Glomerular visceral epithelial cell (primary cell): ENCODE measurements around the gene PALLD.

Experiments used
- DNase-seq: peaks from one replicate; pipeline ENCODE4 v3.0.0-alpha.2; 2016; ENCODE audit errors: extremely low spot score

The PALLD gene

DNA sequence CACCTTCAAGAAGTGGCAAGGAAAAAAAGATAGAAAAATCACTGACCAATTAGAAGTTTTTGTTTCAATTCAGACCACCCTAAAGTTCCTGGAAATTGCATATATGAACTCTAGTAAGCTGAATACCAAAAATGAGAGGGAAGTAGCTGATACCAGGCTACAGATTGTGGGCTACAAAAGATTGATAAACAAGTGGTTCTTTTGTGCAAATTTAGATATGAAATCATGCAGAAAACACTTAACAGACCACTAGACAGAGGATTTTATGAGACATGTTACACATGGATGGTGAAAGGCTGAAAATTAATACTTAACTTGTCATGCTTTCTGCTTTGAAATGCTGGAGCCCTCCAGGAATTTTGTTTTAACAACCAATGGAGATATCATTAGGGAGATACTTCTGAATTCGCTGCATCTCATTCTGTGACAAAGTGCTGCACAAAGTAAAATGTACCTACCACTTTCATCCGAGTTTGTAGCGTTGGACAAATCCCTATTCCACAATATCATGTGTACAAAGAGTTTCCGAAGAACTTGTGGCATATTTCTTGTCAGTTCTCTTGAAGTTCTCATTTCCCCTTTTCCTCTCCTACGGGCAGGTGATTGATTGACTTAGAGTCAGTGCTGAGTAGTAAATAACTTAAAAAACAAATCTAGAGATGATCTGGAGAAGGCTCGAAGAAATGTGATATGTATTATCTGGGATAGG, 235.0 kb downstream of the PALLD start:
- DNase-seq, result peak; percentile 77

DNA sequence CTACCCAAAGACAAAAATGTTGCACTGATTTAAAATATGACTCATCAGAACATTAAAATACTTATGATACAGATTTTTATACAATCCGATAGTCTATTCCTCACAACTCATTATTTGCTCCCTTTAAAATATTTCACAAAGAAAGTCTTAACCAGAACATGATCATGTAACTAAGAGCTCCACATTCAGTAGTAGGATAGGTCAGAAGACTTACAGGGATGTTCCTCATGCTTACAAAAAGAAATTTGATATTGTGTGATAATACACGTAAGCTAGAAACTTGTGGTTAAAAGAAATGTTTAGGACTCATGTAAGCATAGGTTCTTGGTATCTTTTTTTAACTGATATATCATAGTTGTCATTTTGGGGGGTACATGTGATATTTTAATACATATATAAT, 235.9 kb downstream of the PALLD start:
- no peak for DNase-seq

DNA sequence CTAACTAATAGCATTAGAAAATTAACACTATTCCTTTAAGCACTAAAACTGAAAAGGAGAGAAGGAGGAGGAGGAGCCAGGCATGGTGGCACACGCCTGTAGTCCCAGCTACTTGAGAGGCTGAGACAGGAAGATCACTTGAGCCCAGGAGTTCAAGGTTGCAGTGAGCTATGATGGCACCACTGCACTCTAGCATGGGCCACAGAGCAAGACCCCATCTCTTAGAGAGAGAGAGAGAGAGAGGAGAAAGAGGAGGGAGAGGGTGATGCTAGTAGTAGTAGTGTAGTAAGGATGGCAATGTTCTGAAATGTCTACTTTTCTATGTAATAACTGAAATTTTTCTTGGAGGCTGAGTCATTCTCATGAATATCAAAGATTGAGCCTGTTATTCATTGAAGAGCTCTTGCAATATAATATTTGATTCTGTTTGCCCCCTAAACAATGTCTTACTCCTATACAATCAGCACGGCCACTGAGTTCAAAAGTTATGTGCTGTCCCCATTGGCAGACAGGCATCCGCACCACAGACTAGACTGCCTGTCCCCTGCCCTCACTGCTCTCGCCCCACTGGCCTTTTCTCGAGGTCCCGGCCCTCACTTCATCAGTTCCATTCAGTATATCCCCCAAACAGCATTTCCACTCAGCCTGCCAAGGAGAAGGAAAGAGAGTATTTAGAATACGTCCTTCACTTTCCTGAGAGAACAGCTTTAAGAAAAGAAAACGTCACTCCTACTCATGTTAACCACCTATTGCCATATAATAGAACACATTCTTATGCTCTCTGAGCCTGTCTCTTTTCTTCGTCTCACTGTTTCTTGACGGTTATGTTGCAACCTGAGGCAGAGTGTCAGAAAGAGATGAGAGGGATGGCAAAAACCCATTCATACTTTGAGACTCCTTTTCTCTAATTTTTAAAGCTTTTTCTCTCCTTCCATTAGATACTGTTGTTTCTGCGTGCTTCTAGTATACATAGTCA, 238.1 kb downstream of the PALLD start:
- DNase-seq, result no peak

DNA sequence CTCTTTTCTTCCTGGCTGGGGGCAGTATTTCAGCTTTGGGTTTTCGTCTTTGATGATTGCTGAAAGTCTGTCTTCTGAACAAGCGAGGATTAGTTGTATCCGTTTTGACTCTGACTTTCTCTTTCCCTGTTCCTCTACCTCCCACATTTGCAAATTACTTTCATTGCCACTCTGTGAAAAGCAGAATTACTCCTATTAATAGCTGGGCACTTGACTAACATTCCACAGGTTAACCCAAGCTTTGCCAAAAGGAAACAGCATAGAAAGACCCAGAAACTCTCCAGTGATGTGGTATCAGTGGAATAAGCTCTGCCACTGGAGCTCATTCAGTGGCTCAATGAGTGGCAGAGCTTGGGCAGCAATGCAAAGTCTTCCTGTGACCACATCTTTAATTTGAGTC, 238.9 kb downstream of the PALLD start:
- DNase-seq, result no peak

DNA sequence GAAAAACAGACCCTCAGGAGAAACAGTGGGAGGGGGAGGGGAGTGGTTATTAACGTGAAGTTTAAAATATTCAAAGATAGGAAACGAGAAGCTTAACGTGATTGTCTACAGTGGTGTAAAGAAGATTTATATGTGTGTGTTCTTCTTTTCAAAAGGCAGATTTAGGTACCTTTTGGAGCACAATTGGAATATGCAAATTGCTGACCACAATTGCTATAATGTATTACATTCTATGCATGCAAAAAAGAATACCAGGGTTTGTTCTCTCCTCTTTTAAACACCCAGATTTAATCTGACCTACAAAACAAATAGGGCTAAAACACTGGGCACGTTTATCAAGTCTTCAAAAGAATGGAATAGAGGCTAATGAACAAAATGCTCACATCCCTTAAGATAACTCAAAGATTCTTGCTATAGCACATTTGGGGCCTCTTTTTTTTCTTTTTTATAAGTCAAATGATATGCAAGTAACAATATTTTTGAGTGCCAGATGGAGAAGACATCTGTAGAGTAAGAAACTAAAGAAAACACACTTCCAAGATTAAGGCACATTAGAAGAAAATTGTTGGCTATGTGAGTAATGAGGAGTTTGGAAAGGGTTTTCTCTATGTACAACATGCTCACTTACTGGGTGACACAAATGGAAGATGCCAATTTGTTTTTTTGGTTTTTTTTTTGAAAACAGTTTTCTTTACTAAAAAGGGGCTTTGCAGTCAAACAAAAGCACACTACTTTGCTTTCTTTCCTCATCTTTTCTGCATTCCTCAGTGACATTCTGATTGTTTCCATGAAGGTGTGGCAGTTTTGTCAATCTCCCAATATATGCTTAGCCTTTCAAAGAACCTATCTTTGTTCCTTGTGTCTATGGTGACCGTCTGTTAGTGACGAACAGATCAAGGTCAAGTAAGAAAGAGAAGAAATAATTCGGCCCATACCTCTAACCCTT, 240.3 kb downstream of the PALLD start:
- DNase-seq, result no peak

DNA sequence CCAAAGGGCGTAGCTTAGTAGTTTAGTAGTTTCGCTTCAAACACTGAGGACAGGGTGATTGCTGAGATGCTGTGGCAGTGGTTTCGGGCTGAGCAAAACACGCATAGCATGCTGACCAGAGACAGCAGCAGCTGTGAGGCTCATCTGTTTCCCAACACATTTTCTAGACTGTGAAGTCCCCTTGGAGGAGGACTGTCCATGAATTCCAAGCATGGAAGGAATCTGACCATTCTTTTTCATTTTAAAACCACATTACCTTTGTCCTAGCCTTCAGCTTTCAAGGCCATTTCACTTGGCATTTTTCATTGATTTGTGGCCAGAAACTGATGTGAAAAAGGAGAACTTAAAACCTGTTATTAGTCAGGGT, 240.9 kb downstream of the PALLD start:
- no peak for DNase-seq

DNA sequence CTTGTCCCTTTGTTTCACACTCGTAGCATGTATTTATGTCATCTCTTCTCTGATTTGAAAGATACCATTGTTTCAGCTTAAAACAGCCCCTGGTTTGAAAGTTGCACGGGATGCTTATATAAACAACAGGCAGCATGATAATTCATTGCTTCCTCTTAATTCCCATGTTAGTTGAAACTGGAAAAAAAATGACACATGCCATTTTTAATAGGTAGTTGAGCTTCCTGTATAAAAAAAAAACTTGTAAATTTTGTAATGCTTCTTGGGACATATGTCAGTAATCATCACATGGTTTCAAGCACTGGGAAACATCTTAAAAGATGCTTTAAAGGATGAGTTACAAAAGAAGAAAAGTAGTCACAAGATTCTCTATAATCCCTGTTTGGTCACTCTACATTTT, 243.0 kb downstream of the PALLD start:
- no peak for DNase-seq

DNA sequence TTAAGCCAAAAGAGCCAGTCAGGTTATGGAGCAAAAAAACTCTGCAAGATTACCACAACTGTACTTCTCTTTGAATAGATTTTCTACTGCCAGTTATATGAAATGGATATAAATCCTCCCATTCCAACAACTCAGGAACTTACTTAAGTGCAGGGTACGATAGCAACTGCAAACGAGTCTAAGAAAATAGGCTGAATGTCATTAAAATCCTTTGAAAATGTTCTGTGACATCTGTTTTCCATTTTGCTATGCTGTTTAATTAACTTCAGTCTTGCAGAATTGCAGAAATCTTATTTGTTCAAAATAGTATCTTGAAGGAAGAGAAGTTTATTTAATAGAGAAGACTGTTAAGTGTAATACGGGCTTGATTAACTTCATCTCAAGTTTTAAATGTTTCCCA, 243.8 kb downstream of the PALLD start:
- no peak for DNase-seq

DNA sequence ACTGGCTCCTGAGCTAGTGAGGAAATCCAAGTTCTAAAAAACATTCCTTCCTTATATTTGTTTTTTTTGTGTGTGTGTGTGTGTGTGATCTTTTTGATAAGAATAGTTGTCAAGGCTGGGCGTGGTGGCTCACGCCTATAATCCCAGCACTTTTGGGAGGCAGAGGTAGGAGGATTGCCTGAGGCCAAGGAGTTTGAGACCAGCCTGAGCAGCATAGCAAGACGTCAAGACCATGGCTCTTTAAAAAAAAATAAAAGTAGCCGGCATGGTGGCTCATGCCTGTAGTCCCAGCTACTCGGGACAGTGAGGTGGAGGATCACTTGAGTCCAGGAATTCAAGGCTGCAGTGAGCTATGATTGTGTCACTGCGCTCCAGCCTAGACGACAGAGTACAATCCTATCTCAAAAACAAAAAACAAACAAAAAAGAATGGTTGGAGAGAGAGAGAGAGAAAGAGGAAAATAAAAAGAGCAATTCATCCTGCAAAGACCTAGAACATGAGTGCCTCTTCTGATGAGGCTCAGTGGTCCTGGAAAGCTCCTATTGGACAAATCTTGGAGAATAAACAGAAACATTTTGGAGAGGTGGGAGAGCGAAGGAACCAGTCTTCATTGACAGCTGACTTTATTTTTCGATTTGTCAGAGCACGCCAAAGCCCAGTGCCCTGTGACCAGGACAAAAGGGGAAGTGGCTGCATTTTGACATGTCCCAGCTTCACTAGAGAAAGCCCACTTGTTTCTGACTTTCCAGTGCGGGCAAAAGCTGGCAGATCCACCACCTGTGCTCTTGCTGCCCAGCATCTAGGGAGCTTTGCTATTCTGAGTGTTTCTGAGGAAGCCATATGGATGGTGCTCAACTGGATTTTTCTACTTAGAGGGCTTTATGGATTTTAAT, 244.7 kb downstream of the PALLD start:
- DNase-seq, result no peak

DNA sequence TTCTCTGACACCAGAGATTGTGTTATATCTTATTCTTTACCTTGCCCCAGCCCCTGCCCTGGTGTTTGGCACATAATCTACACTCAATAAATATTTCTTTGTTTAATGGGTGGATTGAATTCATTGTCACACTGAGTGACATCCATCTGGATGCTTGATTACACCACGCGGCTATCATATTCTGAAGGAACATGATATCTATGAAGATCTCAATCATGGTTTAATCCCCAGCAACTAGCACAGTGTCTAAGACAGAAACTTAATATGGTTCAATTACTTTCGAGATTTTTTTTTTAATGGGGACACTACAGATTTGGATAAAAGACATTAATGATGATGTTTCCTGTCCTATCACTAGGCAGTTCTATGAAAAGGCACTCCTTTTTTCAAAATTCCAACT, 246.3 kb downstream of the PALLD start:
- no peak for DNase-seq

DNA sequence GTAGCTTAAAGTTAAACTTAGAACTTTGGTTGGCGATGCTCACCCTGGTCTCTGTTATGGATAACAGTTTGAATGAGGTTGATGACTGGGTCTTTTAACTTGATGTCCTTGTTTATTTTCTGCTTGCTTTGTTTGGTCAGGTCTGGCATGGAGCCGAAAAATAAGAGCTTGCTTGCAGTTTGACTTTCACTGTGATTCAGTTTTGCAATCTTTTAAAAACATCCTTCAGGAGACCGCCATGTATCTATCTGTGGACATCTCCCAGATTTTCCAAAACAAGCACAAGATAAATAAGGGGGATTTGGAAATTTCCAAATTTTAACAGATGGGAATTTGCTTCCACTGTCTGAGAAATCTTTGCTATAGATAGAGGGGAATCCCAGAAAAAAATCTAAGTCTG, 246.7 kb downstream of the PALLD start:
- no peak for DNase-seq

DNA sequence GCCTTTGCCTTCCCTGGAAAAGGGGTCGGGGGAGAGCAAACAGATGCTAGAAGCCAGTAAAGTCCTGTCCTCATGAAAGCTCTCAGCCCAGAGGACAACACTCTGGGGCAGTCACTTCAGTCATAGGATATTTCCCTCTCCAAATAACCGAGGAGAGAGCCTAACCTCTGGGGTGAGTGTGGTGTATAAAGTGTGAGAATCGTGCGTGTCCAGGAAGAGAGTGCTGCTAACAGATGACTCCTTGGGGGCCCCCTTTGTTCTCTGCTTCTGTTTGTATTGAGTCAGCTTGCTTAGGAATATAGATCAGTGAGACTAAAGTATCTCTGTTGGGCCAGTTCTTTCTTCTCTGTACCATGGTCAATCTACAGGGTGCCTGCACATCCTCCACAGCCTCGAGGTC, 247.2 kb downstream of the PALLD start:
- DNase-seq, result no peak

DNA sequence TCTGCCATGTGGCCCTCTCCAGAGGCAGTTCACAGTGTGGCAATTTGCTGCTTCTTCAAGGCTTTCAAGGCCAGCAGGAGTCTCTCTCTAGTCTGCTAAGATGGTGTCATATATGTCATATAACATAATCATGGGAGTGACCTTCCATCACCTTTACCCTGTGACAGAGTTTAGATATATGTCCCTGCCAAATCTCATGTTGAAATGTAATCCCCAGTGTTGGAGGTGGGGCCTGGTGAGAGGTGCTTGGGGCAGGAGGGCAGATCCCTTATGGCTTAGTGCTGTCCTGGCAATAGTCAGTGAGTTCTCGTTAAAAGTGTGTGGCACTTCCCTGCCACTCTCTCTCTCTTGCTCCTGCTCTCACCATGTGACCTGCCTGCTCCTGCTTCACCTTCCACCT, 252.0 kb downstream of the PALLD start:
- no peak for DNase-seq

DNA sequence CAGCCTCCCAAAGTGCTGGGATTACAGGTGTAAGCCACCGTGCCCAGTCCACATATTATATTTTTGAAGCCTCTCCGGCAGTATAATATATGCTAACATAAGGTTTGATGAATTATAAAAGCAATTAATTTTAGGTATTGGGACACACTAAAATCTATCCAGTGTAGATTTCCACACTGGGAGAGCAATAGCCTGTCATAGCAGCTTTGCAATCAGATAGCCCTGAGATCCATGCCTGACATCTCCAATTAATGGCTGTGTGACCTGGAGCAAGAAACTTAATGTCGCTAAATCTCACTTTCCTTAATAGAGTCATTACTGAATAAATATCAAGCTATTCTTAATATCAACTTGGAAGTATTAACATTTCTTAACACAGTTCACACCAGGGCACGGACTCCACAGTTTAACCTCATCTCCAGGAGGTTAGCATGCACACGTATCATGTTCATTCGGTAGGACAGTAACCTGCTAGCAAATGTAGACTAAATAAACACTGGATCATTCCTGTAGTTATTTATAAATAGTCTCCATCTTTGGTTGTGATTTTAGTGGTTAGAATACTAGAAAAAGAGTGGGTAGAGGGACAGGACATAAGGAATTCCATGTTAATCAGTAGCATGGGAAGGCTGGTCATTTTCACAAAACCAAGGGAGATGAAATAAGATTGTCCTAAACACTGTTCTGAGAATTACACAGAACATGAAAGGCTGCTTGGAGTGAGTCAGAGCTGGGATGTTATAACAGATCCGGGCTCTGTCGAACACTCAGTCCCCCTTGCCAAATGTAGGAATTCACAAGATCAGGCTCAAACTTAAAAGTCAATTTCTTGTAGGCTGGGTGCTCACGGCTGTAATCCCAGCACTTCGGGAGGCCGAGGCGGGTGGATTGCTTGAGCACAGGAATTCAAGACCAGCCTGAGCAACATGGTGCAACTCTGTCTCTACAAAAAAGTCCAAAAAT, 254.7 kb downstream of the PALLD start:
- DNase-seq, result peak; percentile 54

DNA sequence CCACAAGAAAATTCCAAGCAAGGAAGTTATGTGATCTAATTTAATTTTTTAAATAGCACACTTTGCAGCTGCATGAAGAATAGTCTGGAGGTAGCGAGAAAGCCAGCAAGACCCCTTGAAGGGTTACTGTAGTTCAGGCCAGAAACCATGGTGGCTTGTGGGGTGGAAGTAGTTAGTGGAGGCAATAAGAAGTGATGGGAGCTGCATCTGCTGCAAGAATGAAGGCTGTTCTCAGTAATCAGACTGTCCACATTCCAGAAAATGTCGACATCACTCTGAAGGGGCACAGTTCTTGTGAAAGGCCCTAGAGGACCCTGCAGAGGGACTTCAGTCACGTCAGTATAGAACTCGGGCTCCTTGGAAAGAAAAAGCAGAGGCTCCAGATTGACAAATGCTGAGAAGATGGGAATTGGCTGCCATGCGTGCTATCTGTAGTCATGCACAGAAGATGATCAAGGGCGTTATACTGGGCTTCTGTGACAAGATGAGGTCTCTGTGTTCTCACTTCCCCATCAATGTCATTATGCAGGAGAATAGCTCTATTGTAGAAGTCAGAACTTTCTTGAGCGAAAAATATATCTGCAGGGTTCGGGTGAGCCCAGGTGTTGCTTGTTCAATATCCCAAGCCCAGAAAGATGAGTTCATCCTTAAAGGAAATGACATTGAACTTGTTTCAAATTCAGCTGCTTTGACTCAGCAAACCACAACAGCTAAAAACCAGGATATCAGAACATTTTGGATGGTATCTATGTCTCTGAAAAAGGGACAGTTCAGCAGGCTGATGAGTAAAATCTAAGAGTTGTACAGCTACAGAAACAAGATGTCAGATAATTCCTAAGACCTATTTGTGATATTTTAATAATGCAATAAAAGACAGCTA, 259.0 kb downstream of the PALLD start:
- DNase-seq, result peak; percentile 25

DNA sequence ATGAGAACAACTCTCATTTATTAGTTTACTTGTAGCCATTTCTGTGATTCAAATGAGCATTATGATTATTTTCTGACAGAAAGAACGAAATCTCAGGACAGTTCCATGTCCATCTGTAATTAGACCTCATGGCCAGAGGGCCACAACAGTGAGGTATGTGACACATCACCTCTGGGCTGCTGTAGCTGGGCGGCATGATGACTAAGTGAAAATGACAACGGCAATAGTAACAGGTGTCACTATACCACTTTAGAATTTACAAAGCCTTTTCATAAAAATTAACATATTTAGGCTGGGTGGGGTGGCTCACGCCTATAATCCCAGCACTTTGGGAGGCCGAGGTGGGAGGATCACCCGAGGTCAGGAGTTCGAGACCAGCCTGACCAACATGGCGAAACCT, 260.6 kb downstream of the PALLD start:
- no peak for DNase-seq

DNA sequence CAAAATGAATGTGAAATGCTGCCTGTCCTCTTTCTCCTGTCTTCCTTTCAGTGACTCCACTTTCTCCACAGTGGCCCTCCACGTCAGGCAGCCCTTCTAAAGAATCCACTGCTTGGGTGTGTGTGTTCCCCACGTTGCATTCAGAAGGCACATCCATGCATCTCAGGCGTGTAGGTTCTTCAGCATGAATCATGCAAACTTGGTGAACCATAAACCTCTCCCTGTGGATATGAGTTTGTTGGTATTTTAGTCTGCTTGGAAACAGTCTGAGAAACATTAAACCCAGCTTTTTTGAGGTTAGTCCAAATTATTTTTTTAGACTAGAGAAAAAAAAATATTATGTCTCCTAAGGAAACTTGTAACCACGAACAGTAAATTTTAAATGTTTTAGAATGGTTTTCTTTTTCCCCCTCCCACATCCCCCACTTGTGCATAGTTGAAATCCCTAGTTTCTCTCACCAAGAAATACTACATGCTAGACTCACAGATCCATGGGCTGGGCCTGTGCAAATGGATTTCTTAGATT, 261.6 kb downstream of the PALLD start:
- DNase-seq, result peak; percentile 98

DNA sequence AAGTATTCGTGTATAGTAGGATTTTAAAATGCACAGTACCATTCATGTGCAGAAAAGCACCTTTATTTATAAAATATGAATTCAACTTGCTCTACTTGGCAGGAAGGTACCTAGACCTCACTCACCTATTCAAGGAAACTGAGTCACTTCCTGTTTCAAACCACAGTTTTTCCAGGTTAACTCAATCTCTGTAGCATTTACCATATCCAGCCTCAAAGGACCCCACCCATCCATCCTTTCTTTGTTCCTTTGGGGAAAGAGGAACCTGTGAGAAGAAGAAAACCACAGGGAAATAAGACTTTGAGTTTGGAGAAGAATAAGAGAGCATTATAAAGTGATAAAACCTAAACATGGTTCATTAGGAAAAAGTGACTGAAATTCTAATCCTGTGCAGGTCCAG, 262.5 kb downstream of the PALLD start:
- no peak for DNase-seq
